Suppressor macrophage (primary cell): ENCODE data around the gene CEP43.

Experiments
- DNase-seq, 4 experiments: peaks; one replicate each; pipeline ENCODE4 v3.0.0-alpha.2; 2020 to 2022

The CEP43 gene

DNA sequence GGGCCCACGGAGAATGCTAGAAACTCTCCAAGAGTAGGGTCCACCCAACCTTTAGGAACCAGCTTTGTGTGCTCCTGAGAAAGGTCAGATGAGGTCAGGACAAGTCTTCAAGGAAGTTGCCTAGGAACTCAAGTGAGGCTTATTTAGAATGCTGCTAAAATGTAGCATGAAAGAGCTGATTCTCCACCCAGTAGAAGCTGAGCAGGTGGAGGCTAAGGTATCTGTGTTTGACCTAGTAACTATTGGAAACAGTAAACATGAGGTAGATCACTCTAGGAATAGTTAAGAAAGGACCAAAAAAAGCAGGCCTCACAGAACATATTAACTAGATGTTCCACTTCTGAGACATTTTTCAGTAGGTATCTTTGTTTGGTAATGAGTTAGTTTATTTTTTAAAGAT lies 13.9 kb downstream of the CEP43 start:
- no peak for DNase-seq

DNA sequence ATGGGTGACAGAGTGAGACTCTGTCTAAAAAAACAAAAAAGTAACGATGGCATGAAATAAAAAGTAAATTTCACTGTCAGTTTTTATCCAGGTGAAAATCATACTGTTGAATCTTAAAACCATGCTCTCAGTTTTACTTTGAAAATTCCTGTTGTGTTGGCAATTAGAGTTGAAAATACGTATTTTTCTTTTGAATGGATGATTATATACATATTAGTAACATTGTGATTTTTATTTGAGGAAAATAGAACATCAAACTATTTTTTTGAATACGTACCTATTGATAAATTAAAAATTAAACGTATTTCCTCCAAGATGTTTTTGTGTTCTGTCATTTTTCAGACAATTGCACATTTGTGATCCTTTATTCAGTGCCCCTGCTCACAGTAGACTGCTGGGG lies 14.7 kb downstream of the CEP43 start:
- DNase-seq: no peak

DNA sequence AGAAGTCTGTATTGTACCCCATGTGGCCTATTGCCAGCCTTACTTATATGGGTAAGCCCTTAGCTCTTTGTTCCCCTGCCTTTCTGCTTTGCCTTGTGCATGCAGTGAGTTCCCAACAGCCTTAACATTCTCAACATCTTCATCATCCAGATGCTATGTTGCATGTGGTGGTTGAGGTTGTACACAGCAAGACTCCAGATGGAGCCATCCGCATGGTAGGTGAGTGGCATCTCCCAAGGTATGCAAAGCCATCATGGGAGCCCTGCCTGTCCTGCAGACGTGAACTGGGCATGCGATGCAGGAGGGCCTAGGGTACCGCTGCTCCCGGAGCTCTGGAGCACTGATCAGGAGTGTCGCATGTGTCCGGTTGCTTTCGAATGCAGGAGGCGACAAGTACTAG lies 16.1 kb downstream of the CEP43 start:
- no peak for DNase-seq

DNA sequence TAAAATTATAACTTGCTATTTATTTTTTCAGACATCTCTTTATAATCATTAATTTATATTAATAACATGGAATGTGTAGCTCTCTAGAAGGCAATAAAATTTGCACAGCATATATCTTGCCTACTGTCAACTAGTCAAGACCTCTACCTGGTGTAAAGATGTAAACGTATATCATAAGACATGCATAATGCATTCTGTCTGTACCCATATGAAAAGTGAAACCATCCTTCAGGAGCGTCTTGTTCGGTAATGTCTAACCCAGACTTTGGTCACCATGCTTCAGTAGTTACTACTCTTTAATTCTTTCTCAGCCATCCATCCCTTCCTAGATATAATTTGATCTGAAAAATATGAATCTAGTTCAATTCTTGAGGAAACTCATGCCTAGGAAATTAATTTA lies 21.0 kb downstream of the CEP43 start:
- DNase-seq: no peak

DNA sequence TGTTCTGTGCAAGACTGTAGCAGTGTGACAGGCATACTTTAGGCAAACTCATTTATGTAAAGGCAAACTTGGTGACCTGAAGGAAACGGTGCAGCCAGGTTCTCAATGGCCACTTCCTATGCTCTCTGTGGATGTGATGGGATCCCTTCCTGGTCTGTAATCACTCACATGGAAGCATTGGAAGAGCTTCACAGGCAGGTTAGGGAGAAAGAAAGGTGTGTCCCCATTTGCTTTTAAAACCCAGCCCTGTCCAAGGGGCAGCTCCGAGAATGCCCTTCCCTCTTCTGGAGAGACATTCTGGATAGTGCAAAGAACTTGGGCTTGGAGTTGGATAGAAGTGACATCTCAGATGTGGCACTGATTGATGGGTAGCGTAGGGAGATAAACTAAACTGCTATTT lies 28.1 kb downstream of the CEP43 start:
- DNase-seq: no peak

DNA sequence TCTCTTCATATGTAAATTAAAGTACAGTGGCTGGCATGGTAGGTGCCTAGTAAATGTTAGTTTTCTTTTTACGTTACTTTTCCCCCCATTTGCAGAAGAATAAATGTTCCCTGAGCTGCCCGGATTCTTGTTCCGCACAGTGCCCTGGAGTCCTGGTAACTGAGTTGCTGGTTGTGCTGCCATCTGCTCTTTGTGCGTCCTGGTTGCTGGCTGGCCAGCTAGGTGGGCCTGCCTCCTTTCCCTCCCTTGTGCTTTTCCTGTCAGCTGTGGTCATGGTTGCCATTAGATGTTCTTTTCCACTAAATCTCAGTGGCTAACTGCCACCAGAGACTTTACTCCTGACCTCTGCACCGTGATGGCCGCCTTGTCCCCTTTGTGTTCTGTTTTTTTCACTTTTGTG lies 28.6 kb downstream of the CEP43 start:
- no peak for DNase-seq

DNA sequence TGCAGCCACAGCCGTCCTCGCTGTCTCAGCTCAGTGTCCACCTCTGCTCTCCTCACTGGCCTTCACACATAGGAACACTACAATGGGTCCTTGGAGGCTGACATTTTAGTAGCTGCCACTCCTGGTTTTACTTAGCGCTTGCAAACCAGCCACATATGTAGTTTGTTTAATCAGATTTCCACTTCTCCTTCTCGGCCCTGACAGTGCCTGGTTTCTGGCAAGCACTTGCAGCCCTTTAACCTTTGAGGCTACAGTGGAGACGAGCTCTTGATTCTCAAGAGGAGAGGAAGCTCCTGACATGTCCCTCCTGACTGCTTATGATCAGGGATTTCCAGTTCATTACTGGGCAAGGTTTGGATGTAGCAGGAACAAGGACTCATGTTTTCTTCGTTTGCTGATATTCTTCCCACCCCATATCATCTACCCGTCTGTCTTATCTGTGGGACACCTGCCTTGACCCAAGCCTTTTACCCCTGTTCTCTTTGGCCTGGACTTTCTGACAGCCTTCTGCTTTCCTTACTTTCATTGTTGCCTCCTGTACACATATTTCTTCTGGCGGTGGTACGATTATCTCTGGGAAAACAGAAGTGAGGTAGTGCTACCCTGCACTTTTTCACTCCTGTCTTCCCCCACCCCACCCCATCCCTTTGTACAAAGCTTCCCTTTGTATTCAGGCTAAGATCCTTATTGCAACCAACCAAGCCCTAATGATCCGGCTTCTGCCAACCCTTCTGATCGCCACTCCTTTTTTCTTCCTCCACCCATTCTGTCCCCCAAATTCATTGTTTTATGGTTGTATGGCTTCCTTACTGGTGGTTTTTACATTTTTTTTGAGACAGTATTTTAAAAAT lies 31.2 kb downstream of the CEP43 start:
- no peak for DNase-seq

DNA sequence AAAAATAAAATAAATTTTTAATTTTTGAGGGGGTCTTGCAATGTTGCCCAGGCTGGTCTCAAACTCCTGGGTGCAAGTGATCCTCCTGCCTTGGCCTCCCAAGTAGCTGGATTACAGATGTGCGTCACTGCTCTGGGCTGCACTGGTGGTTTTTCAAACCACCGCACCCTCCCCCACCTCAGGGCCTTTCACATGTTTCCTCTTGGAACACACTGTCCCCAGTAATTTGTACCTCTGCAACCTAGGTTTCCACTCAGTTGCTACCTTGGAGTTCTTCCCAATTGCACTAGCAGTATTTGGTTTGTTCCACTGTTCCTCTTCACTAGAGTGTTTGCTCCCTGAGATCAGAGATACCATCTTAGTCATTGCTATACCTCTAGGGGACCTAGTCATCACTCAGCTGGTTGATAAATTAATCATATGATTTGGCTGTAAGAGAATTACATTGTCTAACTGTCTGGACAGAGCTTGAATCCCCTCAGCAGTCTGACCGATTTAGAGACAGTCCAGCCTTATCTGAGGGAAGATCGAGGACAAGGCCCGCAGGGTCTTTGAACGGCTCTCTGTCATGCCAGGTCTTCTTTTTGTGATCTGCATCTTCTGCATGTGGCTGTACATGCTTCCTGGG lies 32.0 kb downstream of the CEP43 start:
- DNase-seq: no peak

DNA sequence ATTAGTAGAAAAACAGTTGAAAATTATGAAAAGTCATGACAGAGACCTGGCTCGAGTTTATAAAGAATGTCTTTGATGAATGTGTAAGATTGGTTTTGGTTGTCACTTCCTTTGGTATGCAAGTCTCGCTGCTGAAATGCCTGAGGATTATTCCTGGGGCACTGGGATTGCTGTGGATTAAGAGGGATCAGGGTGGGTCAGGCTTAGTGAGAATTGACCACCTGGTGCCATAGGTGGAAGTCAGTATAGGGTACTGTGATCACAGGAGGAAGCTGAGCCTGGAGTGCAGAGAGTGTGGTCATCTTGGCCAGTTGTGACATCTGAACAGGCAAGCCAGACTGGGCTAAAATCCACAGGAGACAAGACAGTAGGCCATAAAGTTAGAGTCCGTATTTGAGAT lies 34.9 kb downstream of the CEP43 start:
- no peak for DNase-seq

DNA sequence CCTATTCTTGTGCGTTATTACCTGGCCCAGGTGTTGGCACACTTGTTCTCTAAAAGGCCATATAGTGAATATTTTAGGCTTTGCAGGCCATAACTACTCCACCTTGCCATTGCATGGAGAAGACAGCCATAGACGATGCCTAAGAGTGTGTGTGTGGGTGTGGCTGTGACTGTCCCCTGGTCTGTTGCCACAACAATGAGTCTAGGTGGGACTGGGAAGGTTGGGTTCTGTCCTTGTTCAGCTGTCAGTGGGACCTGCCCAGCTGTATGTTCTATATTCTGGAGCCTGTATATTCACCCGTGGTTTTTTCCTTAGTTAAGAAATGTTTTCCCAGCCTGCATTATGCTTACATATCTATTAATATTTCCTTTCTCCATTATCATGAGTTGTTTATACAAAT lies 38.6 kb downstream of the CEP43 start:
- DNase-seq: no peak

DNA sequence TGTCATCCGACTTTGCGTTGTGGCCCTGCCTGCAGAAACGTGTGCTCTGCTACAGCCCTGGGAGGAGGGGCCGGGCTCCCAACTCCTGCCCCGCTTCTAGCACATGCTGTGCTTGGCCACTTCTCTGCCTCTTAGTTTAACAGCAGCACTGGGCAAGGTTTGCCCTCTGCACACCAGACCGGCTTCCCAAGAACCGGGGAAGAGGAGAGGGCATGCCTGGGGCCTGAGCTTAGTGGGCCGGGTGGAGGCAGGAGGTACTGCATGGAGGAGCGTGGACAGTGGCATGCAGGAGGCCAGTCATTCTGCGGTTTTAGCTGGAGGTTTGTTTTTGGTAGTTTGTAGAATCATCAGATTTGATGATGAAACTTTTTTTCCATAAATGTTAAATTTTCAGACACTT lies 45.5 kb downstream of the CEP43 start:
- DNase-seq: no peak

DNA sequence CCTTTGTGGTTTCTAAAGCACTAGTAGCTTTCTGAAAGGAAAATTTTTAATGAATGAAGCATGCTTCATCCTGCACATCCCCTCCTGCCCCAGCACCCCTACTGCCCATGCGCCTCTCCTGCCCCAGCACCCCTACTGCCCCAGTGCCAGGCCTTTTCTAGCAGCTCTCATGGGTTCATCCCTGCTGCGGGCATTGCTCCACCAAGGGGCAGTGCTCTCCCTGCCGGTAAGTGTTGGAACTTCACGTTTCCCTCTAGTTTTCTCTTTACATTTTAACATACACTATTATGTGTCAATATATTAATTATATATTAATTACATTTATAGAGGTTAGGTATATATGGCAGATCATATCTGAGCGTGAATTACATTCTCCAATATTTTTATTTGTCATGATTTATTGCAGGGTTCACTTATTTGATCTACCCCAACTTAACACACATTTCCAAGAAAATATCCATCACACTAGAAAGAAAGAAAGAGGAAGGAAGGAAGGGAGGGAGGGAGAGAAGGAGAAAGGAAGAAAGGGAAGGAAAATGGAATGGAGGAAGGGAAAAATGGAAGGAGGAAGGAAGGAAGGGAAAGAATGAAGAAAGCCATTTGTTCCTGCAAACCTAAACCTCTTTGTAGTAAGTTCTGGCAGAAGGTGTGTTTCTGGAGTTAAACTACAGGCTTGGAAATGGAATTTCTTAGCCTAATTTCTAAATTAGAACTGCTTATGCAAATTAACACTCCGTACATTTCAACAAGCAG lies 46.8 kb downstream of the CEP43 start:
- peak in 3 of 4 experiments; percentile 6 to 15 (median 7) for DNase-seq

DNA sequence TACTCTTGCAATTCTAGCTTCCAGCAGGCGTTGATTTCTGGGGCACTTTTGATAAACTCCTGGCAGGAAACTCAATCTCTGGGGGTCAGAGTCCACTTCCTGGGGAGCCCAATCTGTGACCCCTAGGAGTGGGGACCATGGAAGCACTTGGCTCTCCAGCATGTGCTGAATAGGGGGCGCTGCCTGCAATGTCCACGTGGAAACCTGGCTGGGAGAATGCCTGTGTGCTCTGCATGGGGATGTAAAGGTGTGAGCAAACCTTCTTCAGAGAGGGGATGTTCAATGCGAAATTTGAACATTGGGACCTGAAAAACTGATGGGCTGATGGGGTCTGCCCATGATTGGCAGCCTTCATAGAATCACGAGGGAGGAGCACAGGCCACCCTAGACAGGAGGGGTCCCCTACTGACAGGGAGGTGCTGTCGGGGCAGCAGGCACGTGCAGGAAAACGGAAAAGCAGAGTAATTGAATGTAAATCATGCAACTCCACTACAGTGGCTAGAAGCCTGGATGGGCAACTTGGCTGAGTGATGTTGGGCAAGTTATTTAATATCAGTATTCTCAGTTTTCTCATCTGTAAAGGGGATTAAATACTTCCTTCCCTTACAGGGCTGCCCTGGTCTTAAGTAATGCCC lies 47.8 kb downstream of the CEP43 start:
- DNase-seq: no peak

DNA sequence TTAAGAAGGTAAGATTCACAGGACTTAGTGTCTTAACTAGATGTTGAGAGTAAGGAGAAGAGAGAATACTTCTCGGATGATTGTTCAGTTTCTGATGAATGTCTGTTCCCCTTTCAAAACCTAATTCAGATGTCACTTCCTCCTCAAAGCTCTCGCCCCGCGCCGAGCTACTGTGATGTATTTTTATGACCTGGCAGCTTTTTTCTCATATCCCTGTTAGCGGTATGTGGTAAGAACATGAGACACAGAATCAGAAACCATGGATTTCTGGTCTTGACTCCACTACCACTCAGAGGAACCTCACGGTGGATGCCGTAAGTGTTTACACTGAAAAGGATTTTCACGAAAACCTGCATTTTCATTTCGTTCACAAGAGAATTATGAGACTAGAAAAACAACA lies 48.4 kb downstream of the CEP43 start:
- peak; percentile 79 to 88 (median 83) for DNase-seq
